Right lobe of liver (tissue), 6 donors: ENCODE results near the gene OBSL1. TPM values are rescaled to one million over a fixed set of nuclear protein-coding genes. Genes with fewer than 3 reads are reported as not detected.

ENCODE experiments used
- ATAC-seq, 4 donors: fragments of 200-7000 bp; cut with Tn5 transposase; one replicate each; pipeline ENCODE4 v1.9.1; 2020; ENCODE audit warnings: mild to moderate bottlenecking in 4 of 4, moderate library complexity in 4 of 4
- DNase-seq, 3 donors: peaks; one replicate each; pipeline ENCODE4 v3.0.0-alpha.2; 2020
- H3K27ac ChIP-seq, 3 donors: fragments of 200-600 bp; one replicate each; pipeline ENCODE4 v1.8.0; 2022
- H3K27me3 ChIP-seq, 2 donors: fragments of 200-600 bp; one replicate each; pipeline ENCODE4 v1.8.0; 2022
- H3K36me3 ChIP-seq, 4 donors: fragments of 200-600 bp; sonication (generic) in 1 of 4; one replicate each; pipeline versions ENCODE4 v1.5.1 to v1.8.0; 2017 to 2022; ENCODE audit warnings: control low read depth in 1 of 4
- H3K4me1 ChIP-seq, 4 donors: fragments of 200-600 bp; sonication (generic) in 1 of 4; one replicate each; pipeline versions ENCODE4 v1.5.1 to v1.8.0; 2017 to 2022; ENCODE audit warnings: control low read depth in 1 of 4
- H3K4me3 ChIP-seq, 3 donors: fragments of 200-600 bp; one replicate each; pipeline ENCODE4 v1.8.0; 2022
- H3K9me3 ChIP-seq, 4 donors: fragments of 200-600 bp; sonication (generic) in 1 of 4; one replicate each; pipeline versions ENCODE4 v1.5.1 to v1.8.0; 2017 to 2022; ENCODE audit warnings: control low read depth in 1 of 4
- CTCF ChIP-seq, 4 donors: fragments of 200-600 bp in 3 of 4; fragments of 450-650 bp in 1 of 4; IDR thresholded peaks; one replicate each; pipeline versions ENCODE4 v1.5.1 to v1.8.0; 2016 to 2022; ENCODE audit warnings: antibody characterized with exemption in 4 of 4, mild to moderate bottlenecking in 2 of 4
- POLR2A ChIP-seq: fragments of 450-650 bp; IDR thresholded peaks from one replicate; pipeline ENCODE4 v1.6.1; 2017; ENCODE audit warnings: antibody characterized with exemption, mild to moderate bottlenecking
- WGBS: methylation state at CpG from one replicate; pipeline ENCODE4 v1.1.6; 2018; ENCODE audit warnings: low coverage, low lambda C conversion rate; ENCODE audit not compliant: insufficient coverage; ENCODE audit errors: missing lambda C conversion rate; 5-methylcytosine and 5-hydroxymethylcytosine counted together
- intact Hi-C, 2 donors: fragments of 100-400 bp; cut with DNase I; formaldehyde crosslinking; loops; one replicate each; pipeline versions ENCODE4 v1.11.2 to v1.14.1; 2022
- total RNA-seq, 6 experiments: library from RNA; depleted of rRNA in 2 of 6; stranded (reverse); fragments of >200 nt in 2 of 6; fragmentation: NEBNext Ultra II Directional in 3 of 6; extraction: Animal tissue kit (Norgen Biotek cat#: 25700) in 3 of 6; gene quantifications; one replicate each; pipeline versions ENCODE4 v1.1.0 to v1.2.4, GENCODE V29; 2016 to 2023
- donor health status: DM: no; HTN: yes; CAD: no.
- donor health status: DM: no; HTN: no; CAD: no.
- donor health status: DM: no; HTN: no; CAD: no.
- donor health status: DM: no; HTN: yes; CAD: no.
- donor health status: DM: no; HTN: yes; CAD: no.

OBSL1 gene
- total RNA-seq, 6 experiments from 2014 or later: 27.0 to 42.5 (median 39.4) TPM

DNA sequence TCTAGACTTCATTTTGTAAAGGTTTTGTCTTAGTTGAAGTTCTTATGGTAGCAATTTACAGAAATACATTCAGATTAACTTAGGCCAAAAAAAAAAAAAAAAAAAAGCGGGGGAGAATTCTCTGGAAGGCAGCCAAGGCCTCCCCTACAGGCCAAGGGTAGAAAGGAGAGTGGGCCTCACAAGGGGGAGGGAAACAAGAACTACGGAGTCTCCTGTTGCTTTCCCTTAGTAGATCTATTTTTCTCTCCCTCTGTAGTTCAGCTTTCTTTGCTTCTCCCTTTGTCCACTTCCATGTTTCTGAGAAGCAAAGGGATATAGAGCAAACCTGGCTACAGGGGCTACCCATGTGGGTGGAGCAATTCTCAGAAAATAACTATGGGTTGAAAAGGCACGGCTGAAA, 23.9 kb upstream of the OBSL1 start:
- 62% methylated on average over 3 of the region's 3 CpGs for WGBS
- H3K4me1 ChIP-seq: peaks cover 0 to 5% (median 0%) of the 10 kb centered on the region in 4 donors
- no peak overlapping the region for H3K4me3 ChIP-seq
- TF ChIP-seq CTCF (IDR thresholded peaks at IDR 0.05) (no peak), POLR2A (no peak)
- no peak for DNase-seq
- intact Hi-C loops: no loop called here
- no peaks in the 10 kb centered on the region for H3K27me3 ChIP-seq
- H3K27ac ChIP-seq: no peak overlapping the region
- ATAC-seq: no peak
- H3K36me3 ChIP-seq: no peaks in the 10 kb centered on the region
- H3K9me3 ChIP-seq: no peaks in the 10 kb centered on the region

- ATAC-seq (no peak), DNase-seq (no peak)
- TF ChIP-seq CTCF (IDR thresholded peaks at IDR 0.05) (no peak), POLR2A (no peak)
- Histone ChIP-seq H3K4me1 (peaks cover 0 to 5% (median 0%) of the 10 kb centered on the region in 4 donors), H3K9me3 (no peaks in the 10 kb centered on the region), H3K27ac (no peak overlapping the region), H3K27me3 (no peaks in the 10 kb centered on the region), H3K36me3 (no peaks in the 10 kb centered on the region), H3K4me3 (no peak overlapping the region)
- 69% methylated on average over 2 of the region's 2 CpGs for WGBS
- intact Hi-C loops: no loop called here
These were observed 21.8 kb upstream of the OBSL1 start for GRCh38 chr2:219593154-219593553.

DNA sequence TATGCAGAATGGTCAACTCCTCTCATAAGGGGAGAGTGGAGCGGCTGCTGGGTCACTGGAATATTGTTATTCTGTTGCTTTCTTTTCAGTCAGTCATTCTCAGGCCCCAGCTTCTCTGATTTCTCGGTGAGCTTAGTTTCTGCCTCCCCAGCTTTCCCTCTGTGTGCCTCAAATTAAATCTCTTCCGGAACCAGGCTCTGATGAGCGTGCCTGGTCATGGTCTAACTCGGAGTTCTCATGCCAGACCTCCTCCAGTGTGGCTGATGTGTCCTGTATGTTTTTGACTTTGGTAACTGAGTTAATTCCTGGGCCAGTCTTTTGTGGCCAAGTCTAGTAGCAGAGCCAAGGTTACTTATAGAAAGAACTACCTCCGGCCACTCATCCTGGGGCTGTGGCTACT, 21.4 kb upstream of the OBSL1 start:
- intact Hi-C loops: no loop called here
- Histone ChIP-seq H3K4me1 (peaks cover 0 to 5% (median 0%) of the 10 kb centered on the region in 4 donors), H3K4me3 (no peak overlapping the region), H3K27me3 (no peaks in the 10 kb centered on the region), H3K36me3 (no peaks in the 10 kb centered on the region), H3K27ac (no peak overlapping the region), H3K9me3 (no peaks in the 10 kb centered on the region)
- ATAC-seq (no peak), DNase-seq (no peak)
- WGBS: 77% methylated on average over 5 of the region's 6 CpGs
- TF ChIP-seq CTCF (IDR thresholded peaks at IDR 0.05): no peak
- no peak for TF ChIP-seq POLR2A

DNA sequence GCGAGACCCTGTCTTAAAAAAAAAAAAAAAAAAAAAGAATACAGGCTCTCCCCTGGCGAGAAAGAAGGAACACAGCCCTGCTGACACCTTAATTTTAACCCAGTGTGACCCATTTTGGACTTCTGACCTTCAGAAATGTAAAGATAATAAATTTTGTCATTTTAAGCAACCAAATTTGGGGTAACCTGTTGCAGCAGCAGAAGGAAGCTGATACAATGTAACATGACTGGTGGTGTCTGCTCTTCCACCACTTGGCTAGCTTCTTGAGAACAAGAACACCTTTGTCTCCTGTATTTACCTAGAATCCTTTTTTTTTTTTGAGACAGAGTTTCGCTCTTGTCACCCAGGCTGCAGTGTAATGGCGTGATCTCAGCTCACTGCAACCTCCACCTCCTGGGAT, 19.8 kb upstream of the OBSL1 start:
- Histone ChIP-seq H3K36me3 (no peaks in the 10 kb centered on the region), H3K9me3 (no peaks in the 10 kb centered on the region), H3K27me3 (no peaks in the 10 kb centered on the region), H3K27ac (no peak overlapping the region), H3K4me3 (no peak overlapping the region), H3K4me1 (no peaks in the 10 kb centered on the region)
- intact Hi-C loops: no loop called here
- ATAC-seq (no peak), DNase-seq (no peak)
- 64% methylated on average over 4 of the region's 4 CpGs for WGBS
- TF ChIP-seq CTCF (IDR thresholded peaks at IDR 0.05) (no peak), POLR2A (no peak)

DNA sequence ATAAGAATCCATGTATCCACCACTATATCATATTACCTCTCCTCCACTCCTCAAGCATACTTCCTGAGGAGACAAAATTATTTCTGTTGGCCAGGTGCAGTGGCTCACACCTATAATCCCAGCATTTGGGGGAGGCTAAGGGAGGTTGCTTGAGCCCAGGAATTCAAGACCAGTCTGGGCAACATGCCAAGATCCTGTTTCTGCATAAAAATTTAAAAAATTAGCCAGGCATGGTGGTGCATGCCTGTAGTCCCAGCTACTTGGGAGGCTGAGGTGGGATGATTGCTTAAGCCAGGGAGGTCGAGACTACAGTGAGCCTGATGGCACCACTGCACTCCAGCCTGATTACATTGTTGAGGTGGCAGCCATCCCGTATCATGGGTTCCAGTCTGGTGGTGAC, 10.0 kb upstream of the OBSL1 start:
- Histone ChIP-seq H3K36me3 (no peaks in the 10 kb centered on the region), H3K9me3 (no peaks in the 10 kb centered on the region), H3K4me3 (no peak overlapping the region), H3K27ac (no peak overlapping the region), H3K4me1 (no peaks in the 10 kb centered on the region), H3K27me3 (no peaks in the 10 kb centered on the region)
- DNase-seq: no peak
- WGBS: 29% methylated on average over 1 of the region's 2 CpGs
- intact Hi-C loops: no loop called here
- TF ChIP-seq POLR2A (no peak), CTCF (IDR thresholded peaks at IDR 0.05) (no peak)
- no peak for ATAC-seq
